Liver (tissue), 9 donors: ENCODE results near the gene SPATA16. TPM values are rescaled to one million over a fixed set of nuclear protein-coding genes. Genes with fewer than 3 reads are reported as not detected.

ENCODE experiments used
- DNase-seq: peaks from one replicate; pipeline ENCODE4 v3.0.0-alpha.2; 2017; ENCODE audit warnings: low spot score
- H3K27ac ChIP-seq, 2 donors: one replicate each; pipeline ENCODE4 v1.7.0; 2013; ENCODE audit warnings: inconsistent platforms in 2 of 2, low read length in 2 of 2, control low read depth in 1 of 2, low read depth in 1 of 2, mild to moderate bottlenecking in 1 of 2
- H3K27me3 ChIP-seq, 4 donors: one replicate each; pipeline versions ENCODE4 v1.6.1 to v1.7.0; 2013; ENCODE audit warnings: low read length in 3 of 4, inconsistent platforms in 1 of 4, mild to moderate bottlenecking in 1 of 4, moderate library complexity in 1 of 4; ENCODE audit not compliant: control insufficient read depth in 4 of 4, insufficient read depth in 4 of 4
- H3K36me3 ChIP-seq, 4 donors: one replicate each; pipeline versions ENCODE4 v1.6.1 to v1.7.0; 2013; ENCODE audit warnings: low read length in 3 of 4, mild to moderate bottlenecking in 3 of 4, low read depth in 1 of 4, moderate library complexity in 1 of 4; ENCODE audit not compliant: control insufficient read depth in 4 of 4, insufficient read depth in 3 of 4
- H3K4me1 ChIP-seq, 4 donors: one replicate each; pipeline versions ENCODE4 v1.6.1 to v1.7.0; 2013; ENCODE audit warnings: low read length in 3 of 4, mild to moderate bottlenecking in 3 of 4, moderate library complexity in 1 of 4; ENCODE audit not compliant: control insufficient read depth in 4 of 4, insufficient read depth in 4 of 4
- H3K4me3 ChIP-seq, 3 donors: one replicate each; pipeline versions ENCODE4 v1.6.1 to v1.7.0; 2013; ENCODE audit warnings: low read length in 3 of 3, control low read depth in 1 of 3, low read depth in 1 of 3, mild to moderate bottlenecking in 1 of 3
- H3K9ac ChIP-seq, 2 donors: one replicate each; pipeline ENCODE4 v1.7.0; 2013; ENCODE audit warnings: low read length in 2 of 2, mild to moderate bottlenecking in 2 of 2, moderate library complexity in 2 of 2, control low read depth in 1 of 2, low read depth in 1 of 2
- H3K9me3 ChIP-seq, 4 donors: one replicate each; pipeline versions ENCODE4 v1.6.1 to v1.7.0; 2013; ENCODE audit warnings: low read length in 3 of 4; ENCODE audit not compliant: control insufficient read depth in 4 of 4
- ATF3 ChIP-seq: IDR thresholded peaks from 2 replicates; pipeline ENCODE4 v1.6.1; 2016; ENCODE audit warnings: antibody characterized with exemption
- CTCF ChIP-seq: fragments of 150-350 bp; IDR thresholded peaks from 2 replicates; pipeline ENCODE4 v1.5.1; 2017; ENCODE audit warnings: improper control_type of control experiment, low read depth, low read length; ENCODE audit not compliant: missing input control
- EGR1 ChIP-seq, 2 donors: IDR thresholded peaks; 2 replicates each; pipeline ENCODE4 v1.6.1; 2016 to 2018; ENCODE audit warnings: antibody characterized with exemption in 2 of 2, low read depth in 2 of 2
- FOXA1 ChIP-seq: IDR thresholded peaks from 2 replicates; pipeline ENCODE4 v1.6.1; 2016; ENCODE audit warnings: antibody characterized with exemption
- FOXA2 ChIP-seq: IDR thresholded peaks from 2 replicates; pipeline ENCODE4 v1.6.1; 2016; ENCODE audit warnings: antibody characterized with exemption
- GABPA ChIP-seq, 2 donors: IDR thresholded peaks in 1 of 2; conservative IDR thresholded peaks in 1 of 2; 2 replicates each; pipeline ENCODE4 v1.6.1; 2016; ENCODE audit warnings: antibody characterized with exemption in 2 of 2, mild to moderate bottlenecking in 1 of 2, moderate library complexity in 1 of 2
- HNF4A ChIP-seq, 2 donors: conservative IDR thresholded peaks; 2 replicates each; pipeline ENCODE4 v1.6.1; 2016; ENCODE audit warnings: antibody characterized with exemption in 2 of 2, mild to moderate bottlenecking in 2 of 2
- HNF4G ChIP-seq: IDR thresholded peaks from 2 replicates; pipeline ENCODE4 v1.6.1; 2016; ENCODE audit warnings: antibody characterized with exemption
- JUND ChIP-seq, 2 donors: IDR thresholded peaks; 2 replicates each; pipeline ENCODE4 v1.6.1; 2016; ENCODE audit warnings: antibody characterized with exemption in 2 of 2
- MAX ChIP-seq: IDR thresholded peaks from 2 replicates; pipeline ENCODE4 v1.6.1; 2016; ENCODE audit warnings: antibody characterized with exemption
- NR2F2 ChIP-seq: IDR thresholded peaks from 2 replicates; pipeline ENCODE4 v1.6.1; 2016; ENCODE audit warnings: antibody characterized with exemption
- RAD21 ChIP-seq, 2 donors: IDR thresholded peaks; 2 replicates each; pipeline ENCODE4 v1.6.1; 2016; ENCODE audit warnings: antibody characterized with exemption in 2 of 2, mild to moderate bottlenecking in 2 of 2
- REST ChIP-seq: IDR thresholded peaks from 2 replicates; pipeline ENCODE4 v1.6.1; 2016; ENCODE audit warnings: antibody characterized with exemption, mild to moderate bottlenecking
- RXRA ChIP-seq, 2 donors: IDR thresholded peaks; 2 replicates each; pipeline ENCODE4 v1.6.1; 2017 to 2018; ENCODE audit warnings: antibody characterized with exemption in 2 of 2, mild to moderate bottlenecking in 1 of 2
- SP1 ChIP-seq: IDR thresholded peaks from 2 replicates; pipeline ENCODE4 v1.6.1; 2018; ENCODE audit warnings: antibody characterized with exemption, mild to moderate bottlenecking
- TAF1 ChIP-seq: conservative IDR thresholded peaks from 2 replicates; pipeline ENCODE4 v1.6.1; 2016; ENCODE audit warnings: antibody characterized with exemption, mild to moderate bottlenecking
- YY1 ChIP-seq: IDR thresholded peaks from 2 replicates; pipeline ENCODE4 v1.6.1; 2016; ENCODE audit warnings: antibody characterized with exemption, mild to moderate bottlenecking
- ZBTB33 ChIP-seq: IDR thresholded peaks from 2 replicates; pipeline ENCODE4 v1.6.1; 2016; ENCODE audit warnings: antibody characterized with exemption
- WGBS: extraction: QIAGEN DNeasy Blood & Tissue Kit; methylation state at CpG from one replicate; pipeline ENCODE4 v1.1.7; 2013; 5-methylcytosine and 5-hydroxymethylcytosine counted together
- polyA plus RNA-seq, 2 donors: library from polyadenylated mRNA; stranded (reverse) in 1 of 2; unstranded in 1 of 2; fragments of 200-250 nt in 1 of 2; fragments of >200 nt in 1 of 2; fragmentation: Nextera tagmentation in 1 of 2; extraction: Ambion mirVana in 1 of 2; gene quantifications; one replicate each; pipeline versions ENCODE4 v1.2.1 to v1.2.3, GENCODE V29; 2013 to 2015
- total RNA-seq, 2 donors: library from RNA; depleted of rRNA; stranded (reverse); fragments of >200 nt; gene quantifications; one replicate each; pipeline ENCODE4 v1.2.3, GENCODE V29; 2014
- donor health status: healthy.
- donor health status: healthy.
- donor health status: healthy.
- donor health status: healthy.
- donor health status: healthy.

Gene SPATA16
- total and polyA plus RNA-seq, 4 donors: not detected

- no peak for DNase-seq
- Histone ChIP-seq H3K9ac (no peak overlapping the region), H3K4me1 (peaks cover 0 to 2% (median 0%) of the 10 kb centered on the region in 4 donors), H3K9me3 (no peaks in the 10 kb centered on the region), H3K4me3 (no peak overlapping the region), H3K27me3 (peaks cover 0 to 2% (median 0%) of the 10 kb centered on the region in 4 donors), H3K27ac (no peak overlapping the region), H3K36me3 (no peaks in the 10 kb centered on the region)
- WGBS: 54% methylated on average over 3 of the region's 3 CpGs
- TF ChIP-seq HNF4G (no peak), SP1 (no peak), RXRA (IDR thresholded peaks at IDR 0.05) (no peak), GABPA (IDR thresholded peaks at IDR 0.05 in 1 of 2, conservative IDR thresholded peaks at IDR 0.05 in 1 of 2) (no peak), FOXA1 (no peak), HNF4A (conservative IDR thresholded peaks at IDR 0.05) (no peak), MAX (no peak), TAF1 (no peak), NR2F2 (no peak), CTCF (no peak), REST (no peak), JUND (IDR thresholded peaks at IDR 0.05) (no peak), ZBTB33 (no peak), RAD21 (IDR thresholded peaks at IDR 0.05) (no peak), FOXA2 (no peak)
Measured at GRCh38 chr3:172853921-172854666, 286.9 kb downstream of the SPATA16 start.

- no peak for DNase-seq
- Histone ChIP-seq H3K27me3 (peaks cover 0 to 2% (median 0%) of the 10 kb centered on the region in 4 donors), H3K4me1 (peaks cover 0 to 2% (median 0%) of the 10 kb centered on the region in 4 donors), H3K27ac (no peak overlapping the region), H3K9ac (no peak overlapping the region), H3K4me3 (no peak overlapping the region), H3K36me3 (no peaks in the 10 kb centered on the region), H3K9me3 (no peaks in the 10 kb centered on the region)
- TF ChIP-seq ZBTB33 (no peak), CTCF (no peak), JUND (IDR thresholded peaks at IDR 0.05) (no peak), MAX (no peak), RAD21 (IDR thresholded peaks at IDR 0.05) (no peak), FOXA1 (no peak), FOXA2 (no peak), EGR1 (IDR thresholded peaks at IDR 0.05; ENCODE audit: low read depth in 2 of 2) (no peak), HNF4A (conservative IDR thresholded peaks at IDR 0.05) (no peak), ATF3 (no peak), HNF4G (no peak), YY1 (no peak), RXRA (IDR thresholded peaks at IDR 0.05) (no peak)
- 62% methylated on average over 1 of the region's 1 CpG for WGBS
Measured at GRCh38 chr3:172853005-172853404, 288.0 kb downstream of the SPATA16 start.
